GM18907 (cell line): Measurements from ENCODE around the gene AKAP13.

Source experiments
- ATAC-seq: cut with Tn5 transposase; IDR thresholded peaks from one replicate; pipeline ENCODE4 v1.9.1; 2021; ENCODE audit warnings: mild to moderate bottlenecking, moderate library complexity; ENCODE audit not compliant: unreplicated experiment

The AKAP13 gene

GRCh38 chr15:85745023-85745422, 364.6 kb downstream of the AKAP13 start:
- ATAC-seq = no peak

DNA sequence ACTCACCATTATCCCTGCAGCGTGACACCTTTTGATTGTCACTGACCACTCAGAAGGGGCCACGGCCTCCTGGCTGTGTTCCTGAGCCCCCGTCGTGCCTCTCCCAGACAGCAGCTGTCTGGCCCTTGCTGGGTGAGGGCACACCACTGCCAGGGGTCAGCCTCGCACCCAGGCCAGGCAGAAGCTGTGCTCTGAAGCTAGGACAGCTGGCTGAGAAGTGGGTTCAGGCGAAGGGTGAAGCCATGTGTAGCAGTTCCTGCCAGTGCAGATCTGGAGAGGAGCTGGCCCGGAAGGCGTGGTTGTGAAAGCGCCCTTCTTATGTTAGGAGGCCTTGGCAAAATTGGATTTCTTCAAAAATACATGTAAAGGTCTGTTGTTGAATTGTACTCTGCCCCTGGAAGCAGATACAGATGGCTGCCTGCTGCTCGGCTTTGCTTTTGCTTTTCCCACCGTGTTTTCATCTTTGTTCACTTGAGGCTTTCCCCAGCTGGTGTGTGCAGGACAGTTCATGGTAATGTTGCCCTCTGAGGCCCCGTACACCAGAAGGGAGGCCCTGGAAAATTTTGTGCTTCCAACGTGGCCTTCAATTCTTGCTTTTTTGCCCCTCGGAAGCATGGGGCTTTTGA, 365.2 kb downstream of the AKAP13 start:
- no peak for ATAC-seq

DNA sequence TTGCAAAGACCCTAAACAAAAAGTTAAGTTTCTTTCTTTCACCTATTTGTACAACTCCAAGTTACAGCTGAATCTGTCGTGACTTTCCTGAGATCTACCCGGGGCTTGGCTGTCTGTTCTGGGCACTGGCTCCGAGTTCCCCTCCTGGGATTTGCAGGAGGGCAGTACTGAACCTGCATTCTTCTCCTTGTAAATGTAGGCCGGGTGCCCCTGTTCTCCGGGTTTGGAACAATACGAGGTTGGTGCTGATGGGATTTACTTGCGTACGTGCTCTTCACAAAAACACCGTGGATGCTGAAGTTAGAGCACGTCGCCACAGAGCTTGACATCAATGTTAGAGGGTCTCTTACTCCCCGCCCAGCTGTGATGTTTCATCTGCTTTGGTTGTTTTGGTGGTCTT, 366.2 kb downstream of the AKAP13 start:
- ATAC-seq = no peak

DNA sequence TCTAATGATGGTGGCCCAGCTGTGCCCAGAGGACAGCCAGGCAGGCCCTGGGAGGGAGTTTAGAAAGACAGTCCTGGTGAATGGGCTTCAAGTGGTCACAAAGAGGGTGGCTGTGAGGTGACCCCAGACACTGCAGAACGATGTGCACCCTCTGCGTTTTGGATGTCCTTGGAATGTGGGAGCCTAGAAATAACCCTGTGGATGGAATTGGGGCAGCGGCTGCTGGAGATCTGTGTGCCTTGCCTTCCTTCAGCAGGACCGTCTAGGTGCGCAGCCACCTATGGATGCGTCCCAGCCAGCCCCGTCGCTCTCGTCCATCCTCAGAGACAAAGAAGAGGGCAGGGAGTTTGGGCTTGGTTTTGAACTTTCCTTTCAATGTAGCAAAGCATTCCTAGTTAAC, 367.8 kb downstream of the AKAP13 start:
- ATAC-seq = no peak

GRCh38 chr15:85748729-85749128, 368.3 kb downstream of the AKAP13 start:
- no peak for ATAC-seq

GRCh38 chr15:85749261-85750151, 369.1 kb downstream of the AKAP13 start:
- ATAC-seq = no peak

GRCh38 chr15:85750319-85751290, 370.2 kb downstream of the AKAP13 start:
- no peak for ATAC-seq

DNA sequence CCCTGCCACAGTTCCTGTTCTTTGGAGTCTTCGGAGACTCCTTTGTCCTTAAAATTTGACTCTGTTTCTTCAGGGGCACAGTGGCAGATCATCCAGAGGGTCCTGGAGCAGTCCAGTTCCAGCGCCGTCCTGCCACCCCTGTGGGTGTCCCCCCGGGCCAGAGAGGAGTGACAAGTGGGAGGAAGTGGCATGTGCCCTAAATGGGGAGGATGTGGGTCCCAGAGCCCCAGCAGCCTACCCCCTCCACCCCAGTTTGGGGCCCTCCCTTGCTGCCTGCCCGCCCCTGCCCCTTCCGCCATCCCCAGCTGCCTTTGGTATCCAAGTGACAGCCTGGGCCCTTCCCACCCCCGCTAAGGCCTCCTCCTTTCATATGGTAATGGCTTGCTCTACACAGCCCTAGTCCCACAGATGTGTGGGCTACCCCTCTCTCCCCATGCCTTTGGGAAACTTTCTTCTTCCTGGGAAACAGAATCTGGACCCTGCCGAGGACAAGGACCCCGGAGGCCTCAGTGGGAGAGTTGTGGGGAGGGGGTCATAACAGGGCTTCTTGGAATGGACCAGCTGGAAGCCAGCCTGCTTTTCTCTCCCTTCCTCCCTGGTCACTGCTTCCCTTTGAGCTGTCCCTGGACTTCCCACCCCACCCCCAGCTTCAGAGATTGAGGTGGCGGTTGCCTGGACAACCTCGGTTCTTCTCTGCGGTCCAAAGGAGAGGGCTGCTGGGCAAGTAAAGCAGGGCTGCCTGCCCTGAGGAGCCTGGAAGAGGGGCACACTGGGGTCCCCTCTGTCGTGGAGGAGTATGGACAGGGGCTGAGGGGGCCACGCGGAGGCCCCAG, 371.1 kb downstream of the AKAP13 start:
- ATAC-seq = no peak

DNA sequence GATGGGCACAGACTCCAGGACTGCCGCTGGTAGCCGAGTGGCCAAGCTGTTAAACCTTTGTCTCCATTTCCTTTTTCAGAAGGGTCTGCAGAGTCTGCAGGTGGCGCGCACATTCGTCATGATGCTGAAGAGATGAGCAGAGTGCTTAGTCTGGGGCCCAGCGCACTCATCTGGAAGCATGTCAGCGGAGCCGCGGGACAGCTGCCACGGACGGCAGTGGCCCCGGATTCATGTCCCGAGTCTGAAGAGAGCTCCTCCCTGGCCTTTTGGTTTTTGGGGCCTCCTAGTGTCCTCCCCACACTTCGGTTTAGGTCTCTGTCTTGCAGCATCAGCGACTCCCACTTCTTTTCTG, 371.7 kb downstream of the AKAP13 start:
- ATAC-seq = no peak

DNA sequence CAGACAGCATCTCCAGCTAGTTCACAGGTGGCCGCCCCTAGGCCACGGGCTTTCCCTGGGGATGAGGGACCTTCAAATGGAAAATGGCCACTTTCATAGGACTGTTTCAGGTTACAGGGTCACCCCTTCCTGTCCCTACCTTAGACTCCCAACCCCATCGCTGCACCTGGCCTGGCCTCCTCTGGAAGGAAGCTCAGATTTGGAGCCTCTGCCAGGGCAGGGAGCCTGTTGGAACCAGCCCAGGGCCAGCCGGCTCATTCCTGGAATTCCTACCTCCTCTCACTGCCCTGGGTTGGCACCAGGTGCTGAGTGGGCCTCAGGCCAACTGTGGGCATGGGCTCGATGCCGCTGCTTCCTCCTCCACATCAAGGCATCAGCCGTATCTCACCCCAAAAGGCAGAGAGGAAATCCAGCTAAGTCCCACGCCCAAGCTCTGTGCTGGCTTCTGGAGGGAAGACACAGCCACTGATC, 372.1 kb downstream of the AKAP13 start:
- no peak for ATAC-seq

DNA sequence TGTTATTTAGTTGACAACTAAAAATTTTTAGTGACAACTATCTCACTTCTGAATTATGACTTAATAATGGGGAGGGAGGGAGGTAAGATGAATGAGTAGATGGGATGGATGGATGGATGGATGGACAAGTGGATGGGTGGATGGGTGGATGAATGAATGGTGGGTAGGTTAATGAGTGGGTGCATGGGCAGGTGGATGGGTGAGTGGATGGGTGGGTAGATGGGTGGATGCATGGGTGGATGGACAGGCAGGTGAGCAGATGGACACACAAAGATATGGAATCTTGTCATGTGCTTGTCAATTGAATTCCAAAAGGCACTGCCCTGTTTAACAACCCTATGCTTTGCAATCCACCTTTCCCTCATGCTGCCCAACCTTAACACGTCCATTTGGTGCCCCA, 372.9 kb downstream of the AKAP13 start:
- no peak for ATAC-seq

- ATAC-seq = no peak
Measured at GRCh38 chr15:85753791-85754452, 373.5 kb downstream of the AKAP13 start.

GRCh38 chr15:85754989-85755388, 374.6 kb downstream of the AKAP13 start:
- no peak for ATAC-seq

GRCh38 chr15:85755471-85755870, 375.1 kb downstream of the AKAP13 start:
- ATAC-seq = no peak

- ATAC-seq = no peak
Measured at GRCh38 chr15:85755942-85756341, 375.5 kb downstream of the AKAP13 start.

GRCh38 chr15:85756411-85757072, 376.1 kb downstream of the AKAP13 start:
- ATAC-seq = no peak

GRCh38 chr15:85757073-85757938, 376.9 kb downstream of the AKAP13 start:
- no peak for ATAC-seq

- no peak for ATAC-seq
Measured at GRCh38 chr15:85757939-85758654, 377.7 kb downstream of the AKAP13 start.
